ENCODE data around the gene NLGN4X. TPM values are rescaled to one million over a fixed set of nuclear protein-coding genes. Genes with fewer than 3 reads are reported as not detected.

NLGN4X gene
- polyA plus RNA-seq, 1 of the 3 experiments (the other 2 are of a cell fraction): 0.05 TPM

DNA sequence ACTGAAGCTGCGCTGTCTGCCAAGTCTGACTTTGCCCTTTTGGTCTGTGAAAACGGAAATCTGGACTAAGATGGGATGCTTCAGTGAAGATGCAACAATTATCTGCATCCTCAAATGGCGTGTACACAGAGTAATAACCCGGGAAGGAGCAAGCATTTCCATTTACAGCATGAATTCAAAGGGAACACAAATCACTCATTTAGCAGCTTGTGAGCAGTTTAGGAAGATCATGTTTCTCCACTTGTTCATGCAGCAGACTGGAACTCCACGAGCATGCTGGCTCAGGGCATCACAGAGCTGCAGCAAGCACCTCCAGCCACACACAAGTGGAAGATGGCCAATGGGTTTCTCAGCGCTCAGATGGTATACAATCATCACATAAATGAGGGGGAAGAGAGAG, 175.5 kb downstream of the NLGN4X start:
- 5% methylated on average over 6 of the region's 6 CpGs for WGBS (ENCODE audit: low lambda C conversion rate)
- Histone ChIP-seq H3K9me3 (no peaks in the 10 kb centered on the region), H3K27ac (ENCODE audit: low read depth in 2 of 2, low read length in 1 of 2) (peak overlapping the region in 1 of 2 experiments; percentile 67; a peak in 2 of 4 replicates), H4K20me1 (ENCODE audit: insufficient read depth) (no peaks in the 10 kb centered on the region), H3F3A (replicated peaks; ENCODE audit: insufficient read depth) (no peaks in the 10 kb centered on the region), H3K36me3 (replicated peaks in 1 of 2; ENCODE audit: control insufficient read depth in 1 of 2, insufficient read depth in 2 of 2, low read length in 1 of 2) (no peaks in the 10 kb centered on the region), H3K79me2 (ENCODE audit: insufficient read depth) (no peaks in the 10 kb centered on the region), H3K4me2 (no peak overlapping the region), H2AFZ (ENCODE audit: low read depth) (no peak overlapping the region), H3K4me3 (ENCODE audit: low read depth in 2 of 2, low read length in 1 of 2) (no peak overlapping the region), H3K4me1 (ENCODE audit: control insufficient read depth in 1 of 2, insufficient read depth in 2 of 2, low read depth in 1 of 2, low read length in 1 of 2) (peaks cover 0 to 12% of the 10 kb centered on the region in 2 experiments; a peak in 1 of 4 replicates), H3K27me3 (ENCODE audit: insufficient read depth) (no peaks in the 10 kb centered on the region), H3K9me2 (no peaks in the 10 kb centered on the region), H3K9ac (no peak overlapping the region)
- TF ChIP-seq EP300 (IDR thresholded peaks at IDR 0.05; ENCODE audit: borderline replicate concordance in 1 of 2, low read depth in 1 of 2, low read length in 1 of 2) (no peak), TEAD4 (IDR thresholded peaks at IDR 0.05; ENCODE audit: borderline replicate concordance, insufficient read depth) (no peak), NRF1 (IDR thresholded peaks at IDR 0.05; ENCODE audit: low read depth, low read length) (no peak), MEF2A (IDR thresholded peaks at IDR 0.05; ENCODE audit: borderline replicate concordance, low read depth) (no peak), SIN3A (IDR thresholded peaks at IDR 0.05; ENCODE audit: borderline replicate concordance, low read depth, low read length) (no peak), GABPA (IDR thresholded peaks at IDR 0.05; ENCODE audit: low read depth) (no peak), RFX5 (IDR thresholded peaks at IDR 0.05; ENCODE audit: low read length) (no peak), ELF1 (IDR thresholded peaks at IDR 0.05) (no peak), NFIC (IDR thresholded peaks at IDR 0.05; ENCODE audit: borderline replicate concordance) (no peak), GATA2 (CRISPR knock-in tag; IDR thresholded peaks at IDR 0.05) (no peak)
- TF ChIP-seq, protein P1, sequence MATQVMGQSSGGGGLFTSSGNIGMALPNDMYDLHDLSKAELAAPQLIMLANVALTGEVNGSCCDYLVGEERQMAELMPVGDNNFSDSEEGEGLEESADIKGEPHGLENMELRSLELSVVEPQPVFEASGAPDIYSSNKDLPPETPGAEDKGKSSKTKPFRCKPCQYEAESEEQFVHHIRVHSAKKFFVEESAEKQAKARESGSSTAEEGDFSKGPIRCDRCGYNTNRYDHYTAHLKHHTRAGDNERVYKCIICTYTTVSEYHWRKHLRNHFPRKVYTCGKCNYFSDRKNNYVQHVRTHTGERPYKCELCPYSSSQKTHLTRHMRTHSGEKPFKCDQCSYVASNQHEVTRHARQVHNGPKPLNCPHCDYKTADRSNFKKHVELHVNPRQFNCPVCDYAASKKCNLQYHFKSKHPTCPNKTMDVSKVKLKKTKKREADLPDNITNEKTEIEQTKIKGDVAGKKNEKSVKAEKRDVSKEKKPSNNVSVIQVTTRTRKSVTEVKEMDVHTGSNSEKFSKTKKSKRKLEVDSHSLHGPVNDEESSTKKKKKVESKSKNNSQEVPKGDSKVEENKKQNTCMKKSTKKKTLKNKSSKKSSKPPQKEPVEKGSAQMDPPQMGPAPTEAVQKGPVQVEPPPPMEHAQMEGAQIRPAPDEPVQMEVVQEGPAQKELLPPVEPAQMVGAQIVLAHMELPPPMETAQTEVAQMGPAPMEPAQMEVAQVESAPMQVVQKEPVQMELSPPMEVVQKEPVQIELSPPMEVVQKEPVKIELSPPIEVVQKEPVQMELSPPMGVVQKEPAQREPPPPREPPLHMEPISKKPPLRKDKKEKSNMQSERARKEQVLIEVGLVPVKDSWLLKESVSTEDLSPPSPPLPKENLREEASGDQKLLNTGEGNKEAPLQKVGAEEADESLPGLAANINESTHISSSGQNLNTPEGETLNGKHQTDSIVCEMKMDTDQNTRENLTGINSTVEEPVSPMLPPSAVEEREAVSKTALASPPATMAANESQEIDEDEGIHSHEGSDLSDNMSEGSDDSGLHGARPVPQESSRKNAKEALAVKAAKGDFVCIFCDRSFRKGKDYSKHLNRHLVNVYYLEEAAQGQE (IDR thresholded peaks at IDR 0.05; ENCODE audit: low read depth, low read length): no peak
- TF ChIP-seq, protein P2, sequence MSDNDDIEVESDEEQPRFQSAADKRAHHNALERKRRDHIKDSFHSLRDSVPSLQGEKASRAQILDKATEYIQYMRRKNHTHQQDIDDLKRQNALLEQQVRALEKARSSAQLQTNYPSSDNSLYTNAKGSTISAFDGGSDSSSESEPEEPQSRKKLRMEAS (IDR thresholded peaks at IDR 0.05; ENCODE audit: low read depth): no peak
- CTCF ChIA-PET: interaction anchor here (1.5 kb wide), 1 partner anchor 176 kb away, joined by 4 read pairs; the partner anchor contains the start of gene NLGN4X
- POLR2A ChIA-PET: no interaction called here
- DNase-seq: no peak

DNA sequence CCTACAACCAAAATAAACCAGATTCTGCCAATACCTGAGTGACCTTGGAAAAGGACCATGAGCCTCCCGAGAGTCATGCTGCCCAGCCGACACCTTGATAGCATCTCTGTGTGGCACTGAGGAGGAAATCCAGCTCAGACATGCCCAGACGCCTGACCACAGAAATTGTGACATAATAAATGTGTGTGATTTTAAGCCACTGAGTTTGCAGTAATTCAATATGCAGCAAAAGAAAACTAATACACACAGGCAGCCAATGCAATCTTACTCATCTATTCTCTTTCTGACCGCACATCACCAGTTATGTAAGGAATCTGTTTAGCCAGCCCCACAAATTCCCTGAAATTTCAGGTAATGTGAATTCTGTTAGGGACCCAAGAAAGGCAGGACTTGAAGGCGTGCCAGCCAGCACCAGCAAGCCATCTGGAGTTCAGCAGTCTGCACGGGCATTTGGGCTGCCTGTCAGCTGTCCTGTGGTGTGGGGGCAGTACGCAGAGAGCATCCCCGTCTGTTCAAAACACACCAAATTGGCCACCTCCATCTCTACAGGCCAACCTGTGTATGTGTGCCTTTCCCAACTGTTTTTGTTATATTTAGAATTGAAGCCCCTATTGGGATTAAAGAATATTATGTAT, 176.4 kb downstream of the NLGN4X start:
- CTCF ChIA-PET: no interaction called here
- WGBS (ENCODE audit: low lambda C conversion rate): 4% methylated on average over 7 of the region's 8 CpGs
- no peak overlapping the region for H3K4me2 ChIP-seq
- no peaks in the 10 kb centered on the region for H3F3A ChIP-seq (replicated peaks; ENCODE audit: insufficient read depth)
- H3K4me3 ChIP-seq (ENCODE audit: low read depth in 2 of 2, low read length in 1 of 2): no peak overlapping the region; a peak in 1 of 4 replicates
- no peak overlapping the region for H2AFZ ChIP-seq (ENCODE audit: low read depth)
- no peaks in the 10 kb centered on the region for H3K36me3 ChIP-seq (replicated peaks in 1 of 2; ENCODE audit: control insufficient read depth in 1 of 2, insufficient read depth in 2 of 2, low read length in 1 of 2)
- no peaks in the 10 kb centered on the region for H3K9me3 ChIP-seq
- no peak for TF ChIP-seq SIN3A (IDR thresholded peaks at IDR 0.05; ENCODE audit: borderline replicate concordance, low read depth, low read length)
- no peak for TF ChIP-seq TCF12 (IDR thresholded peaks at IDR 0.05)
- TF ChIP-seq, protein P3, sequence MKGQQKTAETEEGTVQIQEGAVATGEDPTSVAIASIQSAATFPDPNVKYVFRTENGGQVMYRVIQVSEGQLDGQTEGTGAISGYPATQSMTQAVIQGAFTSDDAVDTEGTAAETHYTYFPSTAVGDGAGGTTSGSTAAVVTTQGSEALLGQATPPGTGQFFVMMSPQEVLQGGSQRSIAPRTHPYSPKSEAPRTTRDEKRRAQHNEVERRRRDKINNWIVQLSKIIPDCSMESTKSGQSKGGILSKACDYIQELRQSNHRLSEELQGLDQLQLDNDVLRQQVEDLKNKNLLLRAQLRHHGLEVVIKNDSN (IDR thresholded peaks at IDR 0.05; ENCODE audit: borderline replicate concordance, low read depth): no peak
- TF ChIP-seq FOSL2 (IDR thresholded peaks at IDR 0.05; ENCODE audit: borderline replicate concordance, low read depth): no peak
- TF ChIP-seq RFX5 (IDR thresholded peaks at IDR 0.05; ENCODE audit: low read length): no peak
- peak; percentile 56 for TF ChIP-seq GATA2 (CRISPR knock-in tag; IDR thresholded peaks at IDR 0.05)
- no peaks in the 10 kb centered on the region for H3K79me2 ChIP-seq (ENCODE audit: insufficient read depth)
- POLR2A ChIA-PET: no interaction called here
- peak; percentile 48 for DNase-seq
- H3K27me3 ChIP-seq (ENCODE audit: insufficient read depth): no peaks in the 10 kb centered on the region
- H3K27ac ChIP-seq (ENCODE audit: low read depth in 2 of 2, low read length in 1 of 2): peak overlapping the region in 1 of 2 experiments; percentile 67; a peak in 2 of 4 replicates
- H4K20me1 ChIP-seq (ENCODE audit: insufficient read depth): no peaks in the 10 kb centered on the region
- H3K9ac ChIP-seq: no peak overlapping the region
- H3K9me2 ChIP-seq: no peaks in the 10 kb centered on the region
- H3K4me1 ChIP-seq (ENCODE audit: control insufficient read depth in 1 of 2, insufficient read depth in 2 of 2, low read depth in 1 of 2, low read length in 1 of 2): peaks cover 0 to 12% of the 10 kb centered on the region in 2 experiments; a peak in 1 of 4 replicates

All from SK-N-SH (cell line).